ENCODE measurements around the gene SGCA. TPM values are rescaled to one million over a fixed set of nuclear protein-coding genes. Genes with fewer than 3 reads are reported as not detected.

Gene SGCA
- total and polyA plus RNA-seq, 2 of the 8 experiments (the other 6 are each of a cell fraction or from before 2014, with no cell fraction given) = 0.12 TPM; not detected in 1

- Histone ChIP-seq H4K20me1 (replicated peaks in 1 of 2; ENCODE audit: control insufficient read depth in 1 of 2, insufficient read depth in 2 of 2, low read length in 2 of 2) (peaks cover 2 to 9% of the 10 kb centered on the region in 2 experiments), H3K27me3 (replicated peaks in 1 of 4; ENCODE audit: control insufficient read depth in 3 of 4, extremely low read depth in 1 of 4, insufficient read depth in 3 of 4, low read length in 3 of 4) (no peaks in the 10 kb centered on the region), H4K8ac (ENCODE audit: extremely low read depth, insufficient read depth, low read length) (no peak overlapping the region), H3K79me2 (ENCODE audit: control insufficient read depth in 1 of 2, insufficient read depth in 2 of 2, low read length in 2 of 2) (no peaks in the 10 kb centered on the region), H3K18ac (ENCODE audit: extremely low read depth, low read length) (peak overlapping the region; percentile 79; the same call in 1 of the 2 replicates), H3K23ac (ENCODE audit: insufficient read length) (no peak overlapping the region), H3K79me1 (ENCODE audit: low read depth, low read length) (no peaks in the 10 kb centered on the region), H3K4me1 (replicated peaks in 1 of 4; ENCODE audit: control insufficient read depth in 3 of 4, insufficient read depth in 4 of 4, low read length in 3 of 4) (peaks cover 0 to 7% (median 0%) of the 10 kb centered on the region in 4 experiments; a peak in 1 of 7 replicates), H2AFZ (ENCODE audit: low read length) (no peak overlapping the region), H3K4me2 (ENCODE audit: insufficient read depth in 1 of 2, low read depth in 2 of 2, low read length in 2 of 2) (no peak overlapping the region; a peak in 2 of 4 replicates), H2BK120ac (replicated peaks; ENCODE audit: low read depth, low read length) (no peak overlapping the region), H3K4ac (replicated peaks; ENCODE audit: insufficient read length, low read depth, low read length) (no peak overlapping the region), H2AK5ac (ENCODE audit: low read depth, low read length) (no peak overlapping the region), H3K36me3 (ENCODE audit: control insufficient read depth in 2 of 4, insufficient read depth in 4 of 4, low read length in 3 of 4) (peaks cover 3 to 19% (median 13%) of the 10 kb centered on the region in 4 experiments; a peak in 5 of 8 replicates), H2BK15ac (ENCODE audit: low read length) (no peak overlapping the region), H3K4me3 (ENCODE audit: extremely low read depth in 1 of 4, insufficient read depth in 2 of 4, low read depth in 3 of 4, low read length in 4 of 4) (no peak overlapping the region), H2BK5ac (ENCODE audit: low read depth, low read length) (no peak overlapping the region), H3K9ac (replicated peaks in 1 of 4; ENCODE audit: extremely low read depth in 1 of 4, low read depth in 3 of 4, low read length in 3 of 4) (no peak overlapping the region), H3K27ac (ENCODE audit: low read depth, low read length) (no peak overlapping the region; the same call in 1 of the 2 replicates), H4K91ac (replicated peaks; ENCODE audit: insufficient read length, low read length) (no peak overlapping the region), H2BK20ac (ENCODE audit: low read length) (no peak overlapping the region), H3K9me3 (ENCODE audit: insufficient read depth in 2 of 2, low read depth in 1 of 2, low read length in 1 of 2) (no peaks in the 10 kb centered on the region), H3K56ac (replicated peaks; ENCODE audit: insufficient read length, low read depth, low read length) (no peak overlapping the region), H3K14ac (ENCODE audit: insufficient read length) (no peak overlapping the region), H4K5ac (ENCODE audit: insufficient read length, low read depth, low read length) (no peak overlapping the region), H3K23me2 (ENCODE audit: low read depth, low read length) (no peaks in the 10 kb centered on the region), H2BK12ac (ENCODE audit: low read depth, low read length) (no peak overlapping the region)
- POLR2A ChIA-PET (ENCODE audit: partially characterized antibody) = interaction anchor here (1.1 kb wide), 1 partner anchor 29 kb away, joined by 4 read pairs; no protein-coding TSS in a partner anchor
- peak; percentile 92 for FAIRE-seq
- DNase-seq (ENCODE audit: low read depth in 1 of 2, low spot score in 2 of 2) = peak; percentile 72 to 96
- CTCF ChIA-PET (ENCODE audit: partially characterized antibody) = interaction anchor here (1.0 to 21.6 kb wide), 19 partner anchors 4 to 172 kb away, joined by 3 to 299 read pairs (median 10); partner anchors contain the start of genes COL1A1, PDK2, PPP1R9B and SAMD14
- 39% methylated on average over 19 of the region's 19 CpGs; no CpG with 5 or more reads in 1 of the 2 experiments for WGBS, 2 experiments (ENCODE audit: extremely low coverage in 1 of 2, insufficient coverage in 1 of 2, insufficient read length in 1 of 2, insufficient replicate concordance in 2 of 2, low coverage in 1 of 2, low lambda C conversion rate in 2 of 2, missing lambda C conversion rate in 1 of 2)
- no peak for TF ChIP-seq KDM1A (IDR thresholded peaks at IDR 0.05; ENCODE audit: borderline replicate concordance, low read length)
- no peak for TF ChIP-seq ATF3 (IDR thresholded peaks at IDR 0.05; ENCODE audit: insufficient read depth, low read depth, low read length)
- TF ChIP-seq CTCF (IDR thresholded peaks at IDR 0.05; ENCODE audit: control extremely low read depth in 1 of 3, insufficient read depth in 1 of 3, low read depth in 1 of 3, low read length in 3 of 3) = peak; percentile 87 to 98 (median 95)
- no peak for TF ChIP-seq E2F6 (IDR thresholded peaks at IDR 0.05)
- TF ChIP-seq BCL11A (IDR thresholded peaks at IDR 0.05; ENCODE audit: low read depth in 2 of 2, low read length in 2 of 2) = no peak
- no peak for TF ChIP-seq RNF2 (IDR thresholded peaks at IDR 0.05; ENCODE audit: borderline replicate concordance, low read depth, low read length, missing control alignments, poor library complexity, severe bottlenecking)
These were observed 25.6 kb upstream of the SGCA start for GRCh38 chr17:50139950-50140885.
